PC-9 (cell line): ENCODE results near the gene CSNK1E.

ENCODE experiments used
- EZH2 ChIP-seq: fragments of 200-600 bp; sonication (generic); IDR thresholded peaks from 2 replicates; pipeline ENCODE4 v1.8.0; 2017; ENCODE audit warnings: antibody characterized with exemption, low read depth
- TF ChIP-seq, protein P1 (sequence below): fragments of 200-600 bp; sonication (generic); conservative IDR thresholded peaks from 2 replicates; pipeline ENCODE4 v1.6.1; 2017; ENCODE audit warnings: mixed run types, antibody characterized with exemption, mild to moderate bottlenecking, moderate library complexity

DNA sequence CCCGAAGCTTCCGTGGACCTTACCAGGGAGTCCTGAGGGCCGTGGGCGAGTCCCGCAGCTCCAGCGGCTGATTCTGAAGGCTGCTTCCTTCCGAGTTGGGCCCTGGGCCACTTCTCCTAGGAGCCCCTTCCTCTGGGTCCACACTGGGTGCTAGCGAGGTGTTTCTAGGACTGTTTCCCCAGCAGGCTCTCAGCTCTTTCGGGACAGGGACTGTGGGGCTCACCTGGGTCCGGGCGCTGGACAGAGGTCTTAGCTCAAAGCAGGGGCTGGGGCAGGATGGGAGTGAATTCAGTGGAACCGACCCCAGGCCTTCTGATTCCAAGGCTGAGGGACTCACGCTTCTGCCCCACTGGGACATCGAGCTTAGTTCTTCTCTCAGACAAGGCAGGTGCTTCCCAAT is 29.3 kb upstream of the CSNK1E start:
- no peak for TF ChIP-seq EZH2
- TF ChIP-seq, protein P1, sequence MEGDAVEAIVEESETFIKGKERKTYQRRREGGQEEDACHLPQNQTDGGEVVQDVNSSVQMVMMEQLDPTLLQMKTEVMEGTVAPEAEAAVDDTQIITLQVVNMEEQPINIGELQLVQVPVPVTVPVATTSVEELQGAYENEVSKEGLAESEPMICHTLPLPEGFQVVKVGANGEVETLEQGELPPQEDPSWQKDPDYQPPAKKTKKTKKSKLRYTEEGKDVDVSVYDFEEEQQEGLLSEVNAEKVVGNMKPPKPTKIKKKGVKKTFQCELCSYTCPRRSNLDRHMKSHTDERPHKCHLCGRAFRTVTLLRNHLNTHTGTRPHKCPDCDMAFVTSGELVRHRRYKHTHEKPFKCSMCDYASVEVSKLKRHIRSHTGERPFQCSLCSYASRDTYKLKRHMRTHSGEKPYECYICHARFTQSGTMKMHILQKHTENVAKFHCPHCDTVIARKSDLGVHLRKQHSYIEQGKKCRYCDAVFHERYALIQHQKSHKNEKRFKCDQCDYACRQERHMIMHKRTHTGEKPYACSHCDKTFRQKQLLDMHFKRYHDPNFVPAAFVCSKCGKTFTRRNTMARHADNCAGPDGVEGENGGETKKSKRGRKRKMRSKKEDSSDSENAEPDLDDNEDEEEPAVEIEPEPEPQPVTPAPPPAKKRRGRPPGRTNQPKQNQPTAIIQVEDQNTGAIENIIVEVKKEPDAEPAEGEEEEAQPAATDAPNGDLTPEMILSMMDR = no peak
